Activated T-cell treated with anti-CD3 and anti-CD28 coated beads, Interleukin-2, amount 50 U/mL, for 72 hours (primary cell): ENCODE data around the gene RAB11FIP3. TPM values are rescaled to one million over a fixed set of nuclear protein-coding genes. Genes with fewer than 3 reads are reported as not detected.
"Not testable (repeated sequence)": the region's sequence is repeated elsewhere in the genome, so short reads cannot be mapped to it uniquely, and the experiment has no call there.

Experiments used
- ATAC-seq, 2 donors: fragments of 150-1000 bp; cut with Tn5 transposase; replicated peaks in 1 of 2; 2 replicates each; pipeline ENCODE4 v1.10.0; 2021; ENCODE audit warnings: moderate library complexity in 2 of 2, mild to moderate bottlenecking in 1 of 2
- DNase-seq, 2 donors: peaks; one replicate each; pipeline ENCODE4 v3.0.0; 2021 to 2022; ENCODE audit warnings: mixed read lengths in 1 of 2
- H3K27ac Mint-ChIP-seq: one replicate; pipeline ENCODE4 v1.8.0; 2022; ENCODE audit warnings: mild to moderate bottlenecking, moderate library complexity, mixed read lengths
- H3K27me3 Mint-ChIP-seq: one replicate; pipeline ENCODE4 v1.8.0; 2022; ENCODE audit warnings: low read depth, mixed read lengths
- H3K36me3 Mint-ChIP-seq, 2 donors: one replicate each; pipeline ENCODE4 v1.8.0; 2022; ENCODE audit warnings: mixed read lengths in 2 of 2, mild to moderate bottlenecking in 1 of 2; ENCODE audit not compliant: insufficient read depth in 2 of 2
- H3K4me1 Mint-ChIP-seq: one replicate; pipeline ENCODE4 v1.8.0; 2022; ENCODE audit warnings: low read depth, mixed read lengths
- H3K4me3 Mint-ChIP-seq, 2 donors: one replicate each; pipeline ENCODE4 v1.8.0; 2022; ENCODE audit warnings: mild to moderate bottlenecking in 2 of 2, mixed read lengths in 2 of 2, moderate library complexity in 2 of 2
- H3K9me3 Mint-ChIP-seq, 2 donors: one replicate each; pipeline ENCODE4 v1.8.0; 2022; ENCODE audit warnings: mixed read lengths in 2 of 2
- total RNA-seq, 2 donors: library from RNA; stranded (reverse); gene quantifications; one replicate each; pipeline ENCODE4 v1.2.3, GENCODE V29; 2022

The RAB11FIP3 gene
- total RNA-seq, 2 donors from 2014 or later: 39.7 to 40.5 TPM

DNA sequence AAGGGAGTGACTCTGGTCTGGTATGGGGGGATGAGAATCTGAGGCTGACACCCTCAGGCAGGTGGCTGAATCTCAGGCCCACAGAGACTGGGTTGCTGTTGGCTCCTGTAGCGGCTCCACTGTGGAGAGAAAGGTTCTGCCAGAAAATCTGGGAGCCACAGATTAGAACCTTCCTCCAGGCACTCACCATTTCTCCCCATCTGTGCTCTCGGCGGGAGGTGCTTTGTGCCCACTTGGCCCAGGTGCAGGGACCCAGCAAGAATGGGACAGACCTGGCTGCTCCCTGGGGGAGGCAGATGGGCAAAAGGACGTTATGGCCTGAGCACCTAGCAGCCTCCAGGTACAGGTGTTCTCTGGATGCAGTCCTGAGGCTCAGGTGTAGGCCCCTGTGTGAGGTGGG lies 20.1 kb downstream of the RAB11FIP3 start:
- no peaks in the 10 kb centered on the region for H3K4me1 Mint-ChIP-seq
- no peaks in the 10 kb centered on the region for H3K27me3 Mint-ChIP-seq
- no peak overlapping the region for H3K27ac Mint-ChIP-seq
- DNase-seq (no peak), ATAC-seq (no peak)
- H3K4me3 Mint-ChIP-seq: no peak overlapping the region
- H3K9me3 Mint-ChIP-seq: no peaks in the 10 kb centered on the region
- H3K36me3 Mint-ChIP-seq: no peaks in the 10 kb centered on the region

DNA sequence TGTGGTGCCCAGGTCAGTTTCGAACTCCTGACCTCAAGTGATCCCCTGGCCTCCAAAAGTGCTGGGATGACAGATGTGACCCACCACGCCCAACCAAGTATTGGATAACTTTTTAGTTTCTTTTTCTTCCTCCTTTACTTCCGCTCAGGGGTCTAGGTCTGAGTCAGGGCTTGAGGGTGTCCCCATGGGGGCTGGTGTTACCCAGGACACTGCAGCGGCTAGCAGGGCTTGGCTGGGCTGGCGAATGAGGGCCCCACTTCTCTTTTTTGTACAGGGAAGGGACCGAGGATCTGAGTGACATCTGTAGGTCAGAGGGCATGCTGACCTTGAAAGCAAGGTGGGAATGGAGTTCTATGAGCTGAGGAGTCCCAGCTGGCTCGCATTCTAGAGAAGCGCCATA lies 24.9 kb downstream of the RAB11FIP3 start:
- no peaks in the 10 kb centered on the region for H3K9me3 Mint-ChIP-seq
- no peaks in the 10 kb centered on the region for H3K4me1 Mint-ChIP-seq
- no peaks in the 10 kb centered on the region for H3K27me3 Mint-ChIP-seq
- no peaks in the 10 kb centered on the region for H3K36me3 Mint-ChIP-seq
- no peak overlapping the region for H3K4me3 Mint-ChIP-seq
- no peak overlapping the region for H3K27ac Mint-ChIP-seq
- ATAC-seq (no peak), DNase-seq (no peak)

DNA sequence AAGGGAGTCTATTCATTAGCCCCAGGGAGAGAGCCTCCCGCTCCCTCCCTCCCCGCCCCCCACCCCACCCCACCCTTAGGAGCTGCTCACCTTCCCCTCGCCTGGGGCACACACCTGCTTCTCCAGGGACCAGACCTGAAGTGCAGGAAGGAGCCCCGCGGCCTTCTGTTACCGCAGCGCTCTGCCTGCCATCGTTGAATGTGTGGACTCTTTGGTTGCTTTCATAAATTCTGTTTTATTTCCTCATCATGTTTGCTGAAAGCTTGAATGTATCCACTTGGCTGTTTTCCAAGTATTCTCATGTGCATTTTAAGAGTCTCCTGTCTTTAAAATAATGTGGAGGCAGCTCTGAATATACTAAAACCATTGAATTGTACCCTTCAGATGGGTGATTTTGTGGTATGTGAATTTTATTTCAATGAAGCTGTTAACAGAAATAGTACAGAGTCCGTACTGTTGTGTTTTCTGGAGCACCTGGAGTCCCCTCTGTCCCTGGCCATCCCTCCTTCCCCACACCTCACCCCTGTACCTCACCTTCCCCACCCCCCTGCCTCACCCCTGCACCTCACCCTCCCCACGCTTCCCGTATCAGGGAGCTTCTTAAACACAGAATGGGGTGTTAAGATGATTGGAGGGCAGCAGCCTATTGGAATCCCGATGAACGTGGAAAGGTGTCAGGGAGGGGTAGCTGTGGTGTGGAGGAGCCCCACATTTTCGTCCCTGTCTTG lies 25.5 kb downstream of the RAB11FIP3 start:
- ATAC-seq (no peak), DNase-seq (no peak)
- Mint-ChIP-seq H3K9me3 (no peaks in the 10 kb centered on the region), H3K36me3 (no peaks in the 10 kb centered on the region), H3K27me3 (no peaks in the 10 kb centered on the region), H3K4me1 (no peaks in the 10 kb centered on the region), H3K4me3 (no peak overlapping the region), H3K27ac (no peak overlapping the region)

DNA sequence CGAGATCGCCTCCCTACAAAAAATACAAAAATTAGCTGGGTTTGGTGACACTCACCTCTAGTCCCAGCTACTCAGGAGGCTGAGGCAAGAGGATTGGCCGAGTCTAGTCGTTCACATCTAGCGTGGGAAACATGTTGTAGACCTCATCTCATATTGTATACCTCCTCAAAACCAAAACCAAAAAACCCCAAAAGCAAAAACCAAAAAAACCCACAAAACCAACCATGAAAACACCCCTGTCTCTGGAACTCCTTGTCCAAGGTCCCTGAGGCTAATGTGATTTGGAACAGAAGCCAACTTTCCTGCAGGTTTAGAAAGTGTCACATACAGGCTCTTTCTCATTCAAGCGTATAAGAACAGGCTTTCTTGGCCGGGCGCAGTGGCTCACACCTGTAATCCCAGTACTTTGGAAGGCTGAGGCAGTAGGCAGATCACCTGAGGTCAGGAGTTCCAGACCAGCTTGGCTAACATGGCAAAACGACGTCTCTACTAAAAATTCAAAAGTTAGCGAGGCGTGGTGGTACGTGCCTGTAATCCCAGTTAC lies 29.0 kb downstream of the RAB11FIP3 start:
- Mint-ChIP-seq H3K27me3 (no peaks in the 10 kb centered on the region), H3K27ac (no peak overlapping the region), H3K9me3 (no peaks in the 10 kb centered on the region), H3K36me3 (no peaks in the 10 kb centered on the region), H3K4me3 (no peak overlapping the region), H3K4me1 (no peaks in the 10 kb centered on the region)
- ATAC-seq: no peak
- no peak for DNase-seq

DNA sequence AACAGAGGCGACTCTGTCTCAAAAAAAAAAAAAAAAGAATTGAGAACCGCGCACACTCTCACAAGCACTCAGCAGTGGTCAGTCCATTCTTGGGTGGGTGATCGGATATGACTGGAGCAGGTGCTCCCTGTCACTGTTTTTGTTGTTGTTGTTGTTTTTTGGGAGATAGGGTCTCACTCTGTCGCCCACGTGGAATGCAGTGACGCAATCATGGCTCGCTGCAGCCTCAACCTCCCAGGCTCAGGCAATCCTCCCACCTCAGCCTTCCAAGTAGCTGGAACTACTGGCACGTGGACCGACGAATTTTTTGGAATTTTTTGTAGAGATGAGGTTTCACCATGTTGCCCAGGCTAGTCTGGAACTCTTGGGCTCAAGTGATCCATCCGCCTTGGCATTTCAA lies 30.0 kb downstream of the RAB11FIP3 start:
- H3K36me3 Mint-ChIP-seq: no peaks in the 10 kb centered on the region
- no peaks in the 10 kb centered on the region for H3K4me1 Mint-ChIP-seq
- no peak for DNase-seq
- H3K9me3 Mint-ChIP-seq: no peaks in the 10 kb centered on the region
- H3K27me3 Mint-ChIP-seq: no peaks in the 10 kb centered on the region
- no peak for ATAC-seq
- H3K4me3 Mint-ChIP-seq: no peak overlapping the region
- no peak overlapping the region for H3K27ac Mint-ChIP-seq

DNA sequence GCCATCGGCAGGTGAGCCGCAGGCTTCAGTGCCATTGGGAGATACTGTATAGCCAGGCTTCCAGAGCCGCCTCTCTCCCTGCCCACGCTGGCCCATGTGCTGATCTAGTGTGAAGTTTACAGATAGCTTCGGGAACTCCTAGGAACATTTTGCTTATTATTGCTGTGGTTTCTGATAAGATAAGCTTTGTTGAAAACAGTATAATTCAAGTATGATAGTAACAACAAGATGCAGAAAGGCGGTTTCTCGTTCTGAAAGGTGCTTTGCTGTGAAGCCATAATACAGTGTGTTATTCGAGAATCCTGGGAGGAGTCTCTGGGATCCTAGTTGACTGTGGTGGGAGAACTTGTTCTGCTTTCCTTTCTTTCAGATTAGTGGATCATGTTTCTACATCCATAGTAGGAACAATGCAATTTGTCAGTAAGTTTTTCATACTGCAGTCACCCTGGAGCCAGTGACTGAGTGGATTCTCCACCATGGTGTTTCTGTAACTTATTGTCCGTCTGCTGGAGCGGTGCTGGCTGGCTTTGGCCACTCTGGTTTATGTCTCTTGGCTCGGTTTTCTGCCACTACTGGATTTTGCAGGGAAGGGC lies 31.5 kb downstream of the RAB11FIP3 start:
- ATAC-seq: no peak
- Mint-ChIP-seq H3K4me1 (no peaks in the 10 kb centered on the region), H3K4me3 (no peak overlapping the region), H3K36me3 (no peaks in the 10 kb centered on the region), H3K27ac (no peak overlapping the region), H3K9me3 (no peaks in the 10 kb centered on the region), H3K27me3 (no peaks in the 10 kb centered on the region)
- no peak for DNase-seq

DNA sequence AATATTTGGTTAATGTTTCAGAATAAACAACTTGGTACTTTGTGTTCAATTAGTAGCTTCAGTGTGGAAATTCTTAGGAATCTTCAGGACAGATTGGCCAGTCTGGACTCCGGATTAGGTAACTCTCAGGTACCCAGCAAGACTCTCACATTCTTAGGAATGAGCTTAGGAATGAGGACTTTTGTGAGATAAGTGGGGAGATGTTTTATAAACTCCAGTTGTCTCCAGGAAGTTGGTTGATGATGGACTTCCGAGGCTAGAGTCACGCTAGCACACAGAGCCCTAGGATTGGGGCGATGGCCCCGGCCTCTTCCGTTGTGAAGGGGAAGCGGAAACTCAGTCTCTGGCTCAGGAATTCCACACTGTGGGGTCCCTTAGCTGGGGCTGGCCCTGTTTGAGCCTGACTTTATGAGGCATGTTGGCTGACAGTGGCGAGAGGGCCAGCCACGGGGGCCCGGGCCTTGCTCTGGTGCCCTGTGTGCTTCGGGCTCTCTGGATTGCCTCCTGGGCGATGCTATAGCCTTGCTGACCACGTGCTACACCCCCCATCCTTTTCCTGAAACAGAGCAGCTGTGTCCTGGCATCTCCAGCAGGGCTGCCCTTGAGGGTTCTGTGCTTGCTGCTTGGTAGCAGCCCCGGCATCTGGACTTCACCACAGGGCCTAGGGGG lies 32.4 kb downstream of the RAB11FIP3 start:
- no peak overlapping the region for H3K4me3 Mint-ChIP-seq
- H3K27me3 Mint-ChIP-seq: no peaks in the 10 kb centered on the region
- H3K27ac Mint-ChIP-seq: no peak overlapping the region
- H3K4me1 Mint-ChIP-seq: no peaks in the 10 kb centered on the region
- no peaks in the 10 kb centered on the region for H3K9me3 Mint-ChIP-seq
- no peak for DNase-seq
- H3K36me3 Mint-ChIP-seq: no peaks in the 10 kb centered on the region
- no peak for ATAC-seq

DNA sequence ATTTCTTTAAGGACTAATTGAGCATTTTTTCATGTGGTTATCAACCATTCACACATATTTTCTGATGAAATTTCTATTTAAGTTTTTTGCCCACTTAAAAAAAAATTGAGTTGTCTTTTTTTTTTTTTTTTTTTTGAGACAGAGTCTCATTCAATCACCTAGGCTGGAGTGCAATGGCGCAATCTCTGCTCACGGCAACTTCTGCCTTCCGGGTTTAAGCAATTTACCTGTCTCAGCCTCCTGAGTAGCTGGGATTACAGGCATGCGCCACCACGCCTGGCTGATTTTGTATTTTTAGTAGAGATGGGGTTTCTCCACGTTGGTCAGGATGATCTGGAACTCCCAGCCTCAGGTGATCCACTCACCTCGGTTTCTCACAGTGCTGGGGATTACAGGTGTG lies 34.3 kb downstream of the RAB11FIP3 start:
- Mint-ChIP-seq H3K4me3 (no peak overlapping the region), H3K36me3 (no peaks in the 10 kb centered on the region), H3K4me1 (no peaks in the 10 kb centered on the region), H3K27ac (no peak overlapping the region), H3K9me3 (no peaks in the 10 kb centered on the region), H3K27me3 (no peaks in the 10 kb centered on the region)
- DNase-seq (no peak), ATAC-seq (no peak)

DNA sequence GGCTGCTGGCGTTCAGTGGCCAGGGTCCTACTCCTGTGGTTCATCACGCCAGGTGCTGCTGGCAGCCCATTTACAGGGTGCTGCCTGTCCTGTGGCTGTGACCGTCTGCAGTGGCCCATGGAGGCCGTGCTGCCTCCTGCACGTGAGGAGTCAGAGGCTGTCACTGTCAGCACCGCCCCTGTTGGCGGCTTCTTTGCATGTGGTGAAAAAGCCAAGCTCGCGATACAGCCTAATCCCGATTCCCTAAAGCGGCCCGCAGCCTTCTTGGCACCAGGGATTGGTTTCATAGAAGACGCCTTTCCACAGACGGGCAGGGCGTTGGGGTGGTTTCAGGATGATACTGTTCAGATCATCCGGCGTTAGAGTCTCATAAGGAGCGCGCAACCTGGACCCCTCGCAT lies 35.3 kb downstream of the RAB11FIP3 start:
- no peaks in the 10 kb centered on the region for H3K4me1 Mint-ChIP-seq
- no peak overlapping the region for H3K27ac Mint-ChIP-seq
- H3K4me3 Mint-ChIP-seq: no peak overlapping the region
- H3K27me3 Mint-ChIP-seq: no peaks in the 10 kb centered on the region
- ATAC-seq (no peak), DNase-seq (no peak)
- no peaks in the 10 kb centered on the region for H3K9me3 Mint-ChIP-seq
- no peaks in the 10 kb centered on the region for H3K36me3 Mint-ChIP-seq

DNA sequence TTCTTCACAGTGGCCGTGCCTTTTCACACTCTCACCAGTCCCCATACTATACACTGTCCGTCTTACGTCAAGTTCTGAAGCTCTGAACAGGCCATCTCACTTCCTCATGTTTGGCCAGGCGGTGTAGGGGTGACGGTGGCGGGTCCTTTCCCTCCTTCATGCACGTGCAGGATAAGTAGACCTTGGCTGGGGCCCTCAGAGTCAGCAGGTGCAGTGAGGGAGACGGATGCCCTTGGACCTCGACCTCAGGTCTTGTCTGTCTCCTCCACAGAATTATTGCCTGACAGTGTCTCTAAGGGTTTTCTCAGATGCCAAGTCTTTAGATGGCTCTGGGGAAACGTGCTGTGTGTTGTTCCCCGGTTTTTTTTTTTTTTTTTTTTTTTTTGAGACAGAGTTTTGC lies 37.6 kb downstream of the RAB11FIP3 start:
- no peaks in the 10 kb centered on the region for H3K27me3 Mint-ChIP-seq
- no peak overlapping the region for H3K4me3 Mint-ChIP-seq
- no peak overlapping the region for H3K27ac Mint-ChIP-seq
- H3K4me1 Mint-ChIP-seq: peaks cover 6% of the 10 kb centered on the region
- DNase-seq (no peak), ATAC-seq (no peak)
- H3K36me3 Mint-ChIP-seq: no peaks in the 10 kb centered on the region
- H3K9me3 Mint-ChIP-seq: no peaks in the 10 kb centered on the region

DNA sequence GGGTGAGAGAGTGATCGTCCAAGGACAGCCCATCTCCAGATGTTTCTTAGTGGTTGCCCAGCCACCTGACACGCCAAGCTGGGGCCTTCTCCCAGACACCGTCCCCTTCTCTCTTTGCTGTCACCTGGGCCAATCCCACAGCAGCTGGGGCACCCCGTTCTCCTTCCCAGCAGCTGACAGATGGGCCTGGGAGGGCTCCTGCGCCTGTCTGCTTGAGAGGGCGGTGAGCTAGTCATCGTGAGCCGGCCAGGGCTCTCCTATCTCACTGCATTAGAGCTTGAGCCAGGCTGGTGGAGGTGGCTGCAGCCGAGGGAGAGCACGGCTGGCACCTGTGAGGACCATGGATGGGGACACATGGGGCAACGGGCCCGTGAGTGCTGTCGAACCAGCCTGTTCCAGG lies 41.2 kb downstream of the RAB11FIP3 start:
- Mint-ChIP-seq H3K27ac (no peak overlapping the region), H3K27me3 (no peaks in the 10 kb centered on the region), H3K4me1 (peaks cover 6% of the 10 kb centered on the region), H3K4me3 (no peak overlapping the region), H3K9me3 (no peaks in the 10 kb centered on the region), H3K36me3 (no peaks in the 10 kb centered on the region)
- DNase-seq (no peak), ATAC-seq (no peak)

DNA sequence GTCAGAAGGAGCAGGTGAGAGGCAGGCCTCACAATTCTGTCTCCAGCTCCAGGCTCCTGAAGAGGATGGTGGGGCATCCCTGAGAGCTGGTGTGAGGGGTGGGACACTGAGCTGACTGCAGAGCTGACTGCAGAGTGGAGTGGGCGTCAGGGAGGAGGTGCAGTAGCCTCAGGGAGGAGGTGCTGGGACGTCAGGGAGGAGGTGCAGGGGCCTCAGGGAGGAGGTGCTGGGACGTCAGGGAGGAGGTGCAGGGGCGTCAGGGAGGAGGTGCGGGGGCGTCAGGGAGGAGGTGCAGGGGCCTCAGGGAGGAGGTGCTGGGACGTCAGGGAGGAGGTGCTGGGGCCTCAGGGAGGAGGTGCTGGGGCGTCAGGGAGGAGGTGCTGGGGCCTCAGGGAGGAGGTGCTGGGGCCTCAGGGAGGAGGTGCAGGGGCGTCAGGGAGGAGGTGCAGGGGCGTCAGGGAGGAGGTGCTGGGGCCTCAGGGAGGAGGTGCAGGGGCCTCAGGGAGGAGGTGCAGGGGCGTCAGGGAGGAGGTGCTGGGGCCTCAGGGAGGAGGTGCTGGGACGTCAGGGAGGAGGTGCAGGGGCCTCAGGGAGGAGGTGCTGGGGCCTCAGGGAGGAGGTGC lies 41.9 kb downstream of the RAB11FIP3 start:
- H3K9me3 Mint-ChIP-seq, H3K27ac Mint-ChIP-seq, H3K4me3 Mint-ChIP-seq, H3K4me1 Mint-ChIP-seq, ATAC-seq, DNase-seq, H3K36me3 Mint-ChIP-seq, H3K27me3 Mint-ChIP-seq: not testable (repeated sequence)

DNA sequence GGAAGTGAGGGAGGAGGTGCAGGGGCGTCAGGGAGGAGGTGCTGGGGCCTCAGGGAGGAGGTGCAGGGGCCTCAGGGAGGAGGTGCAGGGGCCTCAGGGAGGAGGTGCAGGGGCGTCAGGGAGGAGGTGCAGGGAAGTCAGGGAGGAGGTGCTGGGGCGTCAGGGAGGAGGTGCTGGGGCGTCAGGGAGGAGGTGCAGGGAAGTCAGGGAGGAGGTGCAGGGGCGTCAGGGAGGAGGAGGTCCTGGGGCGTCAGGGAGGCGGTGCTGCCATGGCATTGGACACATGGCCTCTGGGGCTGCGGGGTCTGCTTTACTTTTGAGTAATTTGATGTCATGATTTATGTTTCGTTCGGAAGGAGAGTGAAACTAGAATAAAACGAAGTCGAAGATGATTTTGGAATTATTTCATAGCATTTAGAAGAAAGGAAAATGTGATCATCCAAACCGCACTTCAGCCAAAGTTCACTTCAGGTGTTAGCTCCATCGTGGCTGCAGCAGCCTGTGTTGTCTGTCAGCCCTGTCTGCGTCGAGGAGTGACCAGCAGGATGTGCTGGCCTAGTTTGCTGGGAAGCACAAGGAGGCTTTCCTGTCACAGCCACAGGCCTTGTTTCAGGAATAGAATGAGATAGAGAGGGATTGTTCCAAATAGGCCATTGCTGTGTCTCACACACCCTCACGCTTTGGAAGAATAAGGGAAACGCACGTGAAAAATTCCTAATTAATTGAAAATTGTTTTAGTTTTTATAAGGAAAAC lies 42.8 kb downstream of the RAB11FIP3 start:
- DNase-seq: no peak
- Mint-ChIP-seq H3K4me1 (peaks cover 6% of the 10 kb centered on the region), H3K9me3 (no peaks in the 10 kb centered on the region), H3K27ac (no peak overlapping the region), H3K4me3 (no peak overlapping the region), H3K27me3 (no peaks in the 10 kb centered on the region), H3K36me3 (no peaks in the 10 kb centered on the region)
- no peak for ATAC-seq
